ENCODE data around the gene CD160.
A peak's percentile ranks its signal among the peaks of the same experiment; 100 is the strongest.
"Not testable (repeated sequence)": the region's sequence is repeated elsewhere in the genome, so short reads cannot be mapped to it uniquely, and the experiment has no call there.

CD160 gene

DNA sequence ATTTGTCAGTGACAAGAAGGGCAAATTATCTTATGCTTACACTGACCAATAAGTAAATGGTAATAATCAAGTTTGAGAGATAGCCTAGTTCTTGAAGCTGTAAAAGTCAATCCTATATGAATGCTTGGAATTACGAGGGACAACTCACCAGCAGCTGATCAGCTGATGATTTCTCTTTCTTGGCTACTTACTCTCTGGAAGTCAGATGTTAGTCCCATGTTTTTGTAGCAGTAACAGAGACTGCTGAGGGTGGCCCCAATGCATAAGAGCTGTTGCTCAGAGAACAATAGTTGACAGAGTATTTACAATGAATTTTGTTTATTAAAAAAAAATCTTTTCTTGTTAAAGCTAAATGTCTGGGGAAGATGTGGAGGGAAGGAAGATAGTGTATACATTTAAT is 39.3 kb downstream of the CD160 start:
- DNase-seq (ENCODE audit: low read depth, low spot score) = no peak

- no peak for DNase-seq (ENCODE audit: low read depth, low spot score)
Observed at GRCh38 chr1:145759721-145760120, 40.4 kb downstream of the CD160 start.

- DNase-seq (ENCODE audit: low read depth, low spot score) = not testable (repeated sequence)
Observed at GRCh38 chr1:145760395-145760949, 41.2 kb downstream of the CD160 start.

GRCh38 chr1:145761498-145761897 is 42.2 kb downstream of the CD160 start:
- not testable (repeated sequence) for DNase-seq (ENCODE audit: low read depth, low spot score)

- not testable (repeated sequence) for DNase-seq (ENCODE audit: low read depth, low spot score)
Observed at GRCh38 chr1:145762001-145762400, 42.7 kb downstream of the CD160 start.

DNA sequence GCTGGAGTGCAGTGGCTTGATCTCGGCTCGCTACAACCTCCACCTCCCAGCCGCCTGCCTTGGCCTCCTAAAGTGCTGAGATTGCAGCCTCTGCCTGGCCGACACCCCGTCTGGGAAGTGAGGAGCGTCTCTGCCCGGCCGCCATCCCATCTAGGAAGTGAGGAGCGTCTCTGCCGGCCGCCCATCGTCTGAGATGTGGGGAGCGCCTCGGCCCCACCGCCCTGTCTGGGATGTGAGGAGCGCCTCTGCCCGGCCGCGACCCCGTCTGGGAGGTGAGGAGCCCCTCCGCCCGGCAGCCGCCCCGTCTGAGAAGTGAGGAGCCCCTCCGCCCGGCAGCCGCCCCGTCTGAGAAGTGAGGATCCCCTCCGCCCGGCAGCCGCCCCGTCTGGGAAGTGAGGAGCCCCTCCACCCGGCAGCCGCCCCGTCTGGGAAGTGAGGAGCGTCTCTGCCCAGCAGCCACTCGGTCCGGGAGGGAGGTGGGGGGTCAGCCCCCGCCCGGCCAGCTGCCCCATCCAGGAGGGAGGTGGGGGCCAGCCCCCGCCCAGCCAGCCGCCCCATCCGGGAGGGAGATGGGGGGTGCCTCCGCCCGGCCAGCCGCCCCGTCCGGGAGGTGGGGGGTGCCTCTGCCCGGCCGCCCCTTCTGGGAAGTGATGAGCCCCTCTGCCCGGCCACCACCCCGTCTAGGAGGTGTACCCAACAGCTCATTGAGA is 45.1 kb downstream of the CD160 start:
- DNase-seq (ENCODE audit: low read depth, low spot score) = not testable (repeated sequence)

DNA sequence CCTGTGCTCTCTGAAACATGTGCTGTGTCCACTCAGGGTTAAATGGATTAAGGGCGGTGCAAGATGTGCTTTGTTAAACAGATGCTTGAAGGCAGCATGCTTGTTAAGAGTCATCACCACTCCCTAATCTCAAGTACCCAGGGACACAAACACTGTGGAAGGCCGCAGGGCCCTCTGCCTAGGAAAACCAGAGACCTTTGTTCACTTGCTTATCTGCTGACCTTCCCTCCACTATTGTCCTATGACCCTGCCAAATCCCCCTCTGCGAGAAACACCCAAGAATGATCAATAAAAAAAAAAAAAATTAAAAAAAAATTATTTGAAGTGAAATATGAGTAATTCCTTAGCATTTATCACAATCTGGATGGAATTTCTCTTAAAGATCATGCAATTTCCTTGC is 45.8 kb downstream of the CD160 start:
- not testable (repeated sequence) for DNase-seq (ENCODE audit: low read depth, low spot score)

- DNase-seq (ENCODE audit: low read depth, low spot score) = not testable (repeated sequence)
Observed at GRCh38 chr1:145765585-145766360, 46.5 kb downstream of the CD160 start.

DNA sequence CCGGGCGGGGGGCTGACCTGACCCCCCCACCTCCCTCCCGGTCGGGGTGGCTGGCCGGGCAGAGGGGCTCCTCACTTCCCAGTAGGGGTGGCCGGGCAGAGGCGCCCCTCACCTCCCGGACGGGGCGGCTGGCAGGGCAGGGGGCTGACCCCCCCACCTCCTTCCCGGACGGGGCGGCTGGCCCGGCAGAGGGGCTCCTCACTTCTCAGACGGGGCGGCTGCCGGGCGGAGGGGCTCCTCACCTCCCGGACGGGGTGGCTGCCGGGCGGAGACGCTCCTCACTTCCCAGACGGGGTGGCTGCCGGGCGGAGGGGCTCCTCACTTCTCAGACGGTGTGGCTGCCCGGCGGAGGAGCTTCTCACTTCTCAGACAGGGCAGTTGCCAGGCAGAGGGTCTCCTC is 47.6 kb downstream of the CD160 start:
- DNase-seq (ENCODE audit: low read depth, low spot score) = not testable (repeated sequence)

GRCh38 chr1:145768004-145768403 is 48.7 kb downstream of the CD160 start:
- not testable (repeated sequence) for DNase-seq (ENCODE audit: low read depth, low spot score)

DNA sequence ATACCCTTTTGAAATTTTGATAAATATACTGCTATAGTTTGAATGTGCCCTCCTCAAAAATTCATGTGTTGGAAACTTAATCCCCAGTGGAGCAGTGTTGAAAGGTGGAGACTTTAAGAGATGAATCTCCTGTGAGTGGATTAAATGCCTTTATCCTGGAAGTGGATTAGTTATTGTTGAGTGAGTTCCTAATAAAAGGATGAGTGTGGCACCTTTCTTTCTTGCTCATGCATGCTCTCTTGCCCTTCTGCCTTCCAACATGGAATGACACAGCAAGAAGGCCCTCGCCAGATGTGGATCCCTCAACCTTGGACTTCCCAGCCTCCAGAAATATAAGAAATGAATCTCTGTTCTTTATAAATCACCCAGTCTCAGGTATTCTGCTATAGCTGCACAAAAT is 51.8 kb downstream of the CD160 start:
- no peak for DNase-seq (ENCODE audit: low read depth, low spot score)

- no peak for DNase-seq (ENCODE audit: low read depth, low spot score)
Observed at GRCh38 chr1:145773423-145773822, 54.1 kb downstream of the CD160 start.

- DNase-seq (ENCODE audit: low read depth, low spot score) = no peak
Observed at GRCh38 chr1:145777357-145778145, 58.3 kb downstream of the CD160 start.

- no peak for DNase-seq (ENCODE audit: low read depth, low spot score)
Observed at GRCh38 chr1:145778146-145778540, 58.8 kb downstream of the CD160 start.

DNA sequence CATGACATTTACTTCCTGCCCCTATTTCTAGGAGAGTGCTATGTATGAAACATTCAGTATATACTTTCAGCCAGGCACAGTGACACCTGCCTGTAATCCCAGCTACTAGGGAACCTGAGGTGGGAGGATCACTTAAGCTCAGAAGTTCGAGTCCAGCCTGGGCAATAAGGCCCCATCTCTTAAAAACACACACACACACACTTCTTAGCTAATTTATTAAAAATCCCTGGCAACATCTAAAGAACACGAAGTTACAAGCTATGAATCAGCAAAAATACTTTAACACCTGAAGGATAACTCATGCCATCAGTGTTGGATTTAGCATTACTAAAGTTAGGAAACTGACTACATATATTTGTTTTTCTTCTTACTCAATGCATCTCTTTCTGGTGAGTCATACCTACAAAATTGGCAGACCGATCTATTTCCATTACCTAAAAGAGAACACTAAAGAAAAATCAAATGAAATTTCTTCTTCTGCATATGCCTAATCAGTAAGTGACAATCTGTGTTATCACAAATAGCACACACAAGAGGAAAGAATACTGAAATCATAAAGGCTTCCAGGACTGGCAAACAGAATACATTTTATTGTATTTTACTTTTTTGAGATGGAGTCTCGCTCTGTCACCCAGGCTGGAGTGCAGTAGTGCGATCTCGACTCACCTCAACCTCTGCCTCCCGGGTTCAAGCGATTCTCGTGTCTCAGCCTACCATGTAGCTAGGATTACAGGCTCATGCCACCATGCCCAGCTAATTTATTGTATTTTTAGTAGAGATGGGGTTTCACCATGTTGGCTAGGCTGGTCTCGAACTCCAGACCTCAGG is 63.2 kb downstream of the CD160 start:
- DNase-seq (ENCODE audit: low read depth, low spot score) = peak; percentile 51

- no peak for DNase-seq (ENCODE audit: low read depth, low spot score)
Observed at GRCh38 chr1:145784409-145784808, 65.1 kb downstream of the CD160 start.

DNA sequence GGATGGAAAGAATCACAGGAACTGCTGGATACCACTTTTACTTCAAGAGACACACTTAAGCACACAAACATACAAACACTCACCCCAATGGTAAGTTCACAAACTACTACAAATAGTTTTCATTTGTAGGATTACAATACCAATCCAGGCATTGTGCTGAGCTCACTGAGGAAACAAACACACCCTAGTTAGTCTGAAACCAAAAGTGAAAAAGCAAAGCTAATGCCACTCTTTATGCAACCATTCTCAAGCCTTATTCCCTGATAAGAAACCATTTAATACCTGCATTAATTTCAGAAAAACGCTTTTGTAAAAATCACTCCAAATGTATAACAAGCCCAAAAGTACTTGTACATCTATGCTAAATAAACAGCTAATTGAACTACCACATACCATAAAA is 66.2 kb downstream of the CD160 start:
- DNase-seq (ENCODE audit: low read depth, low spot score) = peak; percentile 10

DNA sequence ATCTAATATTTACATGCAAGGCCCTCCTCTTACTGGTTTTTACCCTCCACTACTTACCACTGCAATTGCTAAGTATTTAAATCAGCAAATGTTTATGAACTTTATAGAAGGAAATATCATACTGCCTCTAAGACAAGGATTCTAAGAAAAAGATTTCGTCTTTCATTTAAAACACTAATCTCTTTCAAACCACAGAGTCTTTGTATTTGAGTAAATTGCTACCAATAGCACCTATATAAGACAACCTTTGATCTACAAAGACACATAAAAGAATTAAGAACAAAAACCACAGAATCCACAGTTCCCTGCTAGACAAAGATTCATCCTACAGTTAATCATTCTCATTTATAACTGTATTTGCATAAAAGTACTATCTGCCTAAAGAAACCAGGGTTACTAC is 67.0 kb downstream of the CD160 start:
- DNase-seq (ENCODE audit: low read depth, low spot score) = no peak

DNA sequence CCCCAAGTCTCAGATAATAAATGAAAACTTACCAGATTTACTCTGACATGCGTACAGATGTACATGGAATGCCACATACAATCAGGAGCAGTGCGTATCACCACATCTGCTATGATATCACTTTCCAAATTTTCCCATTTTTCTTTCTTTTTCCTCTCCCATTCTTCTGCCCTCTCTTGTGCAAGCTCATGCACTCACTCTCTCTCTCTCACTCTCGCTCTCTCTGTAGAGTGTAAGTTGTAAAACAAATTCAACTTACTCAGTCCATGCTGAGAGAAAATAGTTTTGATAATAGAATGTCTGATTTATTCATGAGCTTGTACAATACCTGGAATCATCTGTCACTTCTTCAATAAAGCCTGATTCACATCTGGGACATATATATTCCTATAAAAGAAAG is 69.3 kb downstream of the CD160 start:
- DNase-seq (ENCODE audit: low read depth, low spot score) = no peak

Data from smooth muscle cell of the brain vasculature (primary cell).